ENCODE data around the gene CMTM6. TPM values are rescaled to one million over a fixed set of nuclear protein-coding genes. Genes with fewer than 3 reads are reported as not detected.
"Not testable (repeated sequence)": the region's sequence is repeated elsewhere in the genome, so short reads cannot be mapped to it uniquely, and the experiment has no call there.

Gene CMTM6
- 100 to 1,000 TPM in 1 of 2 experiments, 10 to 100 TPM in 1; 43.7 to 102 TPM for total RNA-seq

- peaks cover 8% of the 10 kb centered on the region for H3K36me3 Mint-ChIP-seq
- H3K4me3 Mint-ChIP-seq = peak within 1 kb of the TSS; percentile 99
- ATAC-seq = peak; percentile 87
- H3K27ac Mint-ChIP-seq = peak within 1 kb of the TSS; percentile 89
- no peaks in the 10 kb centered on the region for H3K27me3 Mint-ChIP-seq
- CTCF ChIA-PET = interaction anchor here (1.1 to 1.8 kb wide), 6 partner anchors 10 to 280 kb away, joined by 3 to 7 read pairs (median 4); no protein-coding TSS in a partner anchor
- DNase-seq = peak; percentile 84
- peaks cover 39% of the 10 kb centered on the region for H3K4me1 Mint-ChIP-seq
- H3K9me3 Mint-ChIP-seq (ENCODE audit: low read depth) = no peaks in the 10 kb centered on the region
These were observed at the start of gene CMTM6 for GRCh38 chr3:32502118-32502945. TSS of gene CMTM6 (minus strand) at chr3:32502852. CDS start at chr3:32502745, 107 bp downstream.

- peaks cover 44% of the 10 kb centered on the region for H3K4me1 Mint-ChIP-seq
- ATAC-seq = no peak
- no peaks in the 10 kb centered on the region for H3K9me3 Mint-ChIP-seq (ENCODE audit: low read depth)
- H3K36me3 Mint-ChIP-seq = peaks cover 5% of the 10 kb centered on the region
- no peaks in the 10 kb centered on the region for H3K27me3 Mint-ChIP-seq
- no peak overlapping the region for H3K27ac Mint-ChIP-seq
- CTCF ChIA-PET = no interaction called here
- H3K4me3 Mint-ChIP-seq = no peak overlapping the region
- DNase-seq = no peak
These were observed 49.4 kb upstream of the CMTM6 start for GRCh38 chr3:32552013-32552412.

- no peaks in the 10 kb centered on the region for H3K27me3 Mint-ChIP-seq
- H3K27ac Mint-ChIP-seq = peak overlapping the region; percentile 34
- DNase-seq = no peak
- H3K9me3 Mint-ChIP-seq (ENCODE audit: low read depth) = no peaks in the 10 kb centered on the region
- ATAC-seq = no peak
- H3K36me3 Mint-ChIP-seq = peaks cover 7% of the 10 kb centered on the region
- H3K4me1 Mint-ChIP-seq = peaks cover 40% of the 10 kb centered on the region
- no peak overlapping the region for H3K4me3 Mint-ChIP-seq
- CTCF ChIA-PET = no interaction called here
These were observed 48.8 kb upstream of the CMTM6 start for GRCh38 chr3:32551496-32551895.

- H3K27me3 Mint-ChIP-seq = no peaks in the 10 kb centered on the region
- ATAC-seq = no peak
- CTCF ChIA-PET = no interaction called here
- H3K36me3 Mint-ChIP-seq = peaks cover 8% of the 10 kb centered on the region
- no peak overlapping the region for H3K4me3 Mint-ChIP-seq
- peak overlapping the region; percentile 34 for H3K27ac Mint-ChIP-seq
- peaks cover 37% of the 10 kb centered on the region for H3K4me1 Mint-ChIP-seq
- no peak for DNase-seq
- no peaks in the 10 kb centered on the region for H3K9me3 Mint-ChIP-seq (ENCODE audit: low read depth)
These were observed 48.4 kb upstream of the CMTM6 start for GRCh38 chr3:32551087-32551486.

GRCh38 chr3:32545305-32545704 is 42.7 kb upstream of the CMTM6 start:
- Mint-ChIP-seq H3K27me3 (no peaks in the 10 kb centered on the region), H3K36me3 (peaks cover 17% of the 10 kb centered on the region), H3K9me3 (ENCODE audit: low read depth) (no peaks in the 10 kb centered on the region), H3K27ac (no peak overlapping the region), H3K4me3 (no peak overlapping the region), H3K4me1 (peaks cover 9% of the 10 kb centered on the region)
- CTCF ChIA-PET = no interaction called here
- no peak for ATAC-seq
- no peak for DNase-seq

- DNase-seq (no peak), ATAC-seq (no peak)
- H3K4me3 Mint-ChIP-seq = no peak overlapping the region
- peaks cover 9% of the 10 kb centered on the region for H3K4me1 Mint-ChIP-seq
- H3K27ac Mint-ChIP-seq = no peak overlapping the region
- no peaks in the 10 kb centered on the region for H3K27me3 Mint-ChIP-seq
- H3K9me3 Mint-ChIP-seq (ENCODE audit: low read depth) = no peaks in the 10 kb centered on the region
- peaks cover 17% of the 10 kb centered on the region for H3K36me3 Mint-ChIP-seq
- CTCF ChIA-PET = no interaction called here
These were observed 42.2 kb upstream of the CMTM6 start for GRCh38 chr3:32544894-32545293.

GRCh38 chr3:32542807-32543206 is 40.2 kb upstream of the CMTM6 start:
- CTCF ChIA-PET = no interaction called here
- Mint-ChIP-seq H3K36me3 (peaks cover 22% of the 10 kb centered on the region), H3K27ac (no peak overlapping the region), H3K4me1 (peaks cover 9% of the 10 kb centered on the region), H3K9me3 (ENCODE audit: low read depth) (no peaks in the 10 kb centered on the region), H3K27me3 (no peaks in the 10 kb centered on the region), H3K4me3 (no peak overlapping the region)
- DNase-seq = no peak
- no peak for ATAC-seq

GRCh38 chr3:32540899-32541298 is 38.2 kb upstream of the CMTM6 start:
- no peak overlapping the region for H3K27ac Mint-ChIP-seq
- ATAC-seq (no peak), DNase-seq (no peak)
- no peak overlapping the region for H3K4me3 Mint-ChIP-seq
- no peaks in the 10 kb centered on the region for H3K27me3 Mint-ChIP-seq
- peaks cover 7% of the 10 kb centered on the region for H3K4me1 Mint-ChIP-seq
- CTCF ChIA-PET = no interaction called here
- H3K36me3 Mint-ChIP-seq = peaks cover 22% of the 10 kb centered on the region
- H3K9me3 Mint-ChIP-seq (ENCODE audit: low read depth) = no peaks in the 10 kb centered on the region

GRCh38 chr3:32532434-32532833 is 29.8 kb upstream of the CMTM6 start:
- Mint-ChIP-seq H3K4me3 (no peak overlapping the region), H3K27me3 (no peaks in the 10 kb centered on the region), H3K4me1 (peaks cover 12% of the 10 kb centered on the region), H3K27ac (no peak overlapping the region), H3K36me3 (peaks cover 30% of the 10 kb centered on the region), H3K9me3 (ENCODE audit: low read depth) (no peaks in the 10 kb centered on the region)
- no peak for ATAC-seq
- DNase-seq = no peak
- CTCF ChIA-PET = interaction anchor here (1.4 kb wide), 1 partner anchor 208 kb away, joined by 3 read pairs; no protein-coding TSS in a partner anchor

GRCh38 chr3:32531010-32531647 is 28.5 kb upstream of the CMTM6 start:
- Mint-ChIP-seq H3K36me3 (peaks cover 34% of the 10 kb centered on the region), H3K9me3 (ENCODE audit: low read depth) (no peaks in the 10 kb centered on the region), H3K27me3 (no peaks in the 10 kb centered on the region), H3K4me1 (peaks cover 12% of the 10 kb centered on the region), H3K27ac (peak overlapping the region; percentile 73), H3K4me3 (no peak overlapping the region)
- peak; percentile 67 for ATAC-seq
- DNase-seq = no peak
- CTCF ChIA-PET = interaction anchor here (1.0 to 1.2 kb wide), 3 partner anchors 8 to 31 kb away, joined by 3 to 5 read pairs (median 3); no protein-coding TSS in a partner anchor

- Mint-ChIP-seq H3K4me1 (peaks cover 3% of the 10 kb centered on the region), H3K4me3 (no peak overlapping the region), H3K9me3 (ENCODE audit: low read depth) (no peaks in the 10 kb centered on the region), H3K27ac (no peak overlapping the region), H3K36me3 (peaks cover 42% of the 10 kb centered on the region), H3K27me3 (no peaks in the 10 kb centered on the region)
- CTCF ChIA-PET = no interaction called here
- ATAC-seq (no peak), DNase-seq (no peak)
These were observed 23.1 kb upstream of the CMTM6 start for GRCh38 chr3:32525720-32526119.

GRCh38 chr3:32522682-32523081 is 20.0 kb upstream of the CMTM6 start:
- DNase-seq = no peak
- H3K36me3 Mint-ChIP-seq = peaks cover 32% of the 10 kb centered on the region
- no peaks in the 10 kb centered on the region for H3K27me3 Mint-ChIP-seq
- ATAC-seq = no peak
- H3K27ac Mint-ChIP-seq = no peak overlapping the region
- no peaks in the 10 kb centered on the region for H3K9me3 Mint-ChIP-seq (ENCODE audit: low read depth)
- CTCF ChIA-PET = no interaction called here
- H3K4me3 Mint-ChIP-seq = no peak overlapping the region
- H3K4me1 Mint-ChIP-seq = no peaks in the 10 kb centered on the region

- CTCF ChIA-PET = interaction anchor here (1.4 kb wide), 1 partner anchor 9 kb away, joined by 4 read pairs; no protein-coding TSS in a partner anchor
- peaks cover 17% of the 10 kb centered on the region for H3K36me3 Mint-ChIP-seq
- H3K4me3 Mint-ChIP-seq; H3K27me3 Mint-ChIP-seq; ATAC-seq; DNase-seq; H3K27ac Mint-ChIP-seq; H3K4me1 Mint-ChIP-seq; H3K9me3 Mint-ChIP-seq (ENCODE audit: low read depth): not testable (repeated sequence)
These were observed 16.3 kb upstream of the CMTM6 start for GRCh38 chr3:32518921-32519320.

- DNase-seq; H3K27me3 Mint-ChIP-seq; H3K4me3 Mint-ChIP-seq; H3K27ac Mint-ChIP-seq; H3K4me1 Mint-ChIP-seq; H3K9me3 Mint-ChIP-seq (ENCODE audit: low read depth); ATAC-seq: not testable (repeated sequence)
- peaks cover 11% of the 10 kb centered on the region for H3K36me3 Mint-ChIP-seq
- CTCF ChIA-PET = interaction anchor here (0.9 kb wide), 1 partner anchor 48 kb away, joined by 4 read pairs; no protein-coding TSS in a partner anchor
These were observed 14.1 kb upstream of the CMTM6 start for GRCh38 chr3:32516751-32517150.

Measured in activated CD8-positive, alpha-beta memory T cell treated with anti-CD3 and anti-CD28 coated beads, Interleukin-2, amount 10 ng/mL, durations not matched to agents 7 days and 5 days (primary cell).